COLO829 (cell line): Measurements from ENCODE around the gene LGR4.
A peak's percentile ranks its signal among the peaks of the same experiment; 100 is the strongest.
"Not testable (repeated sequence)": the region's sequence is repeated elsewhere in the genome, so short reads cannot be mapped to it uniquely, and the experiment has no call there.

Source experiments
- DNase-seq: peaks from one replicate; pipeline ENCODE4 v3.0.0; 2012; ENCODE audit warnings: low spot score

Gene LGR4

GRCh38 chr11:27472398-27473016 is at the start of gene LGR4:
LGR4 (minus strand) TSS chr11:27472790; CDS start chr11:27472302, 488 bp downstream.
- peak; percentile 79 for DNase-seq

- no peak for DNase-seq
Measured at GRCh38 chr11:27520226-27520625, 47.6 kb upstream of the LGR4 start.

GRCh38 chr11:27518518-27518917 is 45.9 kb upstream of the LGR4 start:
- no peak for DNase-seq

GRCh38 chr11:27517490-27517889 is 44.9 kb upstream of the LGR4 start:
- not testable (repeated sequence) for DNase-seq

- no peak for DNase-seq
Measured at GRCh38 chr11:27514558-27514957, 42.0 kb upstream of the LGR4 start.

GRCh38 chr11:27514076-27514475 is 41.5 kb upstream of the LGR4 start:
- DNase-seq, result no peak

GRCh38 chr11:27513389-27513788 is 40.8 kb upstream of the LGR4 start:
- no peak for DNase-seq

GRCh38 chr11:27512238-27512637 is 39.6 kb upstream of the LGR4 start:
- DNase-seq, result no peak

GRCh38 chr11:27509908-27510307 is 37.3 kb upstream of the LGR4 start:
- no peak for DNase-seq

GRCh38 chr11:27507557-27508322 is 35.1 kb upstream of the LGR4 start:
- no peak for DNase-seq

- DNase-seq, result peak; percentile 97
Measured at GRCh38 chr11:27506200-27507182, 33.9 kb upstream of the LGR4 start, which contains the start of gene LIN7C. LIN7C (minus strand) TSS chr11:27506769; CDS start chr11:27506752, 17 bp downstream.

GRCh38 chr11:27505781-27506180 is 33.2 kb upstream of the LGR4 start:
- no peak for DNase-seq

- no peak for DNase-seq
Measured at GRCh38 chr11:27504205-27504604, 31.6 kb upstream of the LGR4 start.

GRCh38 chr11:27501100-27501499 is 28.5 kb upstream of the LGR4 start:
- DNase-seq, result no peak

GRCh38 chr11:27497911-27498310 is 25.3 kb upstream of the LGR4 start:
- DNase-seq, result no peak

GRCh38 chr11:27497284-27497866 is 24.8 kb upstream of the LGR4 start:
- peak; percentile 27 for DNase-seq

- DNase-seq, result no peak
Measured at GRCh38 chr11:27496461-27496860, 23.9 kb upstream of the LGR4 start.

GRCh38 chr11:27495710-27496300 is 23.2 kb upstream of the LGR4 start:
- DNase-seq, result no peak

GRCh38 chr11:27489092-27489491 is 16.5 kb upstream of the LGR4 start:
- no peak for DNase-seq

- no peak for DNase-seq
Measured at GRCh38 chr11:27487706-27488105, 15.1 kb upstream of the LGR4 start.

- DNase-seq, result peak; percentile 55
Measured at GRCh38 chr11:27485930-27486773, 13.6 kb upstream of the LGR4 start.
